Brain microvascular endothelial cell (primary cell): Measurements from ENCODE around the gene COMMD4.

ENCODE experiments used
- DNase-seq: peaks from one replicate; pipeline ENCODE4 v3.0.0-alpha.2; 2020
- H3K27ac ChIP-seq: fragments of 250-450 bp; sonication (Bioruptor Pico); 2 replicates; pipeline ENCODE4 v1.5.1; 2020; ENCODE audit warnings: mild to moderate bottlenecking, moderate library complexity
- H3K27me3 ChIP-seq: fragments of 250-450 bp; sonication (Bioruptor Pico); replicated peaks from 2 replicates; pipeline ENCODE4 v1.5.1; 2020; ENCODE audit warnings: mild to moderate bottlenecking
- H3K36me3 ChIP-seq: fragments of 250-450 bp; sonication (Bioruptor Pico); replicated peaks from 2 replicates; pipeline ENCODE4 v1.5.1; 2020; ENCODE audit warnings: mild to moderate bottlenecking
- H3K4me3 ChIP-seq: 2 replicates; pipeline ENCODE4 v1.5.1; 2011; ENCODE audit warnings: low read depth, mild to moderate bottlenecking, control low read depth, low read length, moderate library complexity
- CTCF ChIP-seq: IDR thresholded peaks from 2 replicates; pipeline ENCODE4 v1.5.1; 2011; ENCODE audit warnings: low read depth, mild to moderate bottlenecking, moderate library complexity, low read length, control low read depth, inconsistent platforms; ENCODE audit errors: missing control alignments
- in situ Hi-C: cut with HindIII; loops from 2 replicates; pipeline ENCODE4 v1.10.0; 2017; ENCODE audit warnings: low sequenced_read_pairs, low pct_ligation_motif_present

The COMMD4 gene

DNA sequence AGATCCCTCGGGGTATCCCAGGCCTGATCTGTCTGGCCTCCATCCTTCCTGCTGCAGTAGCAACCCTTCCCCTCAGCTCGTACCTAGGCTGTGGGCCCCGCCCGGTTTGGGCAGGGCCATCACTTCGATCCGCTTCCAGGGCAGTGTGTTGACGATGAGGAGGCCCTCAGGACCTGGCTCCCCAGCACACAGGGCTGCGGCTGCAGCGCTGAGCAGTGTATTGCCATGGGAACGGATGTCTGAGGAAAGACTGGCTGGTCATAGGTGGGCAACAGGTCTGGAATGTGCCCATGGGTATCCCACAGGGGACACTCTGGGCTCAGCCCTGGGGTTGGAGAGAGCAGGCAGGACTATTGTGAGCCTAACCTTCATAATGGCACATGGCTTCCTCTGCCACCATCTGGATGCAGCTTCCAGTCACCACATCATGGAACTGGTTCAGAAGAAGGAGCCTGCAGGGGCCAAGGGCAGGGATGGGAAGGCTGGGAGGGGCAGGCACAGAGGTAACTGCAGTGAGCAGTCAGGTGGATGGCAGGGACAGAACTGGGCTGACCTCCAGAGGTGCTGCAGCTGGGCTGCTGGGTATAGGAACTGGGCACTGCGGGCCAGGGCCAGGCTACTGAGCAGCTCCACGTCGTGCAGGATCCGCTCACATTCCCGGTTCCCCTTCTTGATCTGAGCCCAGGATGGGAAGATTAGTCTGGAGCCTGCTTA, 23.8 kb downstream of the COMMD4 start:
- TF ChIP-seq CTCF = no peak
- DNase-seq = no peak
- Histone ChIP-seq H3K27me3 (no peaks in the 10 kb centered on the region), H3K36me3 (peaks cover 48% of the 10 kb centered on the region), H3K4me3 (no peak overlapping the region), H3K27ac (no peak overlapping the region)
- in situ Hi-C loops = no loop called here

DNA sequence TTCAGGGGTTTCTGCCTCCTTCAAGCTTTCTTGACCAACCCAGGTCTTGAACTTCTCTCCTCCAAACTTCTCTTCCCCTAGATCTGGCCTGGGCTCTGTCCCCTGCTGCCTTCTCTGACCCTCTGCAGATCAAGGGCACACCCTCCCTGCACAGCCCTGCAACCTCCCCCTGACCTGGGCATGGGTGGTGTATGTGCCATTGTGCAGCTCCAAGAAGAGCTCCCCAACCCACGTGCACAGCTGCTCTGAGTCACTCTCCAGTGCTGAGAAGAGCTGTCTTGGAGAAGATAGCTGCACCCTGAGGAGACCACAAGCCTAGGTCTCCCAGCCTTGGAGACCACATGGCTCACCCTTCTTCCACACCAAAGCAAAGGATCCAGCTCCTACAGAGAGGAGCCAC, 24.5 kb downstream of the COMMD4 start:
- Histone ChIP-seq H3K4me3 (no peak overlapping the region), H3K36me3 (peaks cover 49% of the 10 kb centered on the region), H3K27me3 (no peaks in the 10 kb centered on the region), H3K27ac (no peak overlapping the region)
- TF ChIP-seq CTCF = no peak
- DNase-seq = no peak
- in situ Hi-C loops = no loop called here

- Histone ChIP-seq H3K27ac (no peak overlapping the region), H3K36me3 (peaks cover 47% of the 10 kb centered on the region), H3K4me3 (no peak overlapping the region), H3K27me3 (no peaks in the 10 kb centered on the region)
- TF ChIP-seq CTCF = no peak
- DNase-seq = no peak
- in situ Hi-C loops = no loop called here
Measured at GRCh38 chr15:75360856-75361255, 25.0 kb downstream of the COMMD4 start.

DNA sequence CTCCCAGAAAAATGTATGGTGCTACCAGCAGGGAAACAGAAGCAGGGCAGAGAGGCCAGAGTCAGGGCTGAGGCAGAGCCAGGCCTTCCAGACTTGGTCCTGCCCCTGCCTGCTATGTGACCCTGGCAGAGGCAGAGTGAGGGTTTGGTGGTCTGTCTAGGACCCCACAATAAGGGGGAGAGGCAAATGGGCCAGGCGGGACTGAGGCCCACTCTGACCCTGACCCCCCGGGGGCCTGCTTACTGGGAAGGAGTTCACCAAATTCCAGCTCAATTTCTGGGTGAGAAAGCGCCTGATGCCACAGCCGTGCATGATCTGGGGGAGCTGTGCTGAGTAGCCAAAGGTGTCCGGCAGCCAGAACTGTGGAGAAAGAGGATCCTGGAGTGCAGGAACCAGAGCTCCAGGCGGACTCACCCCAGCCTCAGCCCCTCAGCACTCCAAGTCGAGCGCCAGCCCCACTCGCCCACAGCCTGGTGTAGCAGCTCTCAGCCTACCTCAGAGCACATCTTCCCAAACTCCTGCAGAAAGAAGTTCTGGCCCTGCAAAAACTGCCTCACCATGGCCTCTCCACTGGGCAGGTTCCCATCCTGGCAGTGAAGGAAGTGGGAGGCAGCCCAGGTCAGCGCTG, 25.6 kb downstream of the COMMD4 start:
- Histone ChIP-seq H3K36me3 (peaks cover 48% of the 10 kb centered on the region), H3K27me3 (no peaks in the 10 kb centered on the region), H3K4me3 (no peak overlapping the region), H3K27ac (no peak overlapping the region)
- DNase-seq = no peak
- no peak for TF ChIP-seq CTCF
- in situ Hi-C loops = no loop called here

GRCh38 chr15:75361989-75362641, 26.3 kb downstream of the COMMD4 start:
- Histone ChIP-seq H3K4me3 (no peak overlapping the region), H3K27me3 (no peaks in the 10 kb centered on the region), H3K27ac (no peak overlapping the region), H3K36me3 (peaks cover 44% of the 10 kb centered on the region)
- in situ Hi-C loops = no loop called here
- no peak for TF ChIP-seq CTCF
- no peak for DNase-seq
